Adrenal gland (tissue), 5 donors: Measurements from ENCODE around the gene WSB1.

Source experiments
- POLR2A ChIP-seq, 2 donors: fragments of 450-650 bp; IDR thresholded peaks; one replicate each; pipeline ENCODE4 v1.6.1; 2017; ENCODE audit warnings: antibody characterized with exemption in 2 of 2, mild to moderate bottlenecking in 2 of 2, moderate library complexity in 1 of 2
- TF ChIP-seq, protein P1 (sequence below), 6 experiments: fragments of 450-650 bp in 4 of 6; fragments of 200-600 bp in 2 of 6; sonication (generic) in 1 of 6; IDR thresholded peaks; 1 replicate in 5 of 6; 2 replicates in 1 of 6; pipeline versions ENCODE4 v1.5.1 to v1.8.0; 2016 to 2021; ENCODE audit warnings: antibody characterized with exemption in 6 of 6, mild to moderate bottlenecking in 2 of 6, moderate library complexity in 1 of 6
- donor health status: DM: no; HTN: no; CAD: no.

- TF ChIP-seq, protein P1, sequence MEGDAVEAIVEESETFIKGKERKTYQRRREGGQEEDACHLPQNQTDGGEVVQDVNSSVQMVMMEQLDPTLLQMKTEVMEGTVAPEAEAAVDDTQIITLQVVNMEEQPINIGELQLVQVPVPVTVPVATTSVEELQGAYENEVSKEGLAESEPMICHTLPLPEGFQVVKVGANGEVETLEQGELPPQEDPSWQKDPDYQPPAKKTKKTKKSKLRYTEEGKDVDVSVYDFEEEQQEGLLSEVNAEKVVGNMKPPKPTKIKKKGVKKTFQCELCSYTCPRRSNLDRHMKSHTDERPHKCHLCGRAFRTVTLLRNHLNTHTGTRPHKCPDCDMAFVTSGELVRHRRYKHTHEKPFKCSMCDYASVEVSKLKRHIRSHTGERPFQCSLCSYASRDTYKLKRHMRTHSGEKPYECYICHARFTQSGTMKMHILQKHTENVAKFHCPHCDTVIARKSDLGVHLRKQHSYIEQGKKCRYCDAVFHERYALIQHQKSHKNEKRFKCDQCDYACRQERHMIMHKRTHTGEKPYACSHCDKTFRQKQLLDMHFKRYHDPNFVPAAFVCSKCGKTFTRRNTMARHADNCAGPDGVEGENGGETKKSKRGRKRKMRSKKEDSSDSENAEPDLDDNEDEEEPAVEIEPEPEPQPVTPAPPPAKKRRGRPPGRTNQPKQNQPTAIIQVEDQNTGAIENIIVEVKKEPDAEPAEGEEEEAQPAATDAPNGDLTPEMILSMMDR (IDR thresholded peaks at IDR 0.05): no peak
- TF ChIP-seq POLR2A (IDR thresholded peaks at IDR 0.05): no peak
These were observed 62.3 kb downstream of the WSB1 start for GRCh38 chr17:27356091-27356705.
